Measurements from ENCODE around the gene MYBPC1. TPM values are rescaled to one million over a fixed set of nuclear protein-coding genes. Genes with fewer than 3 reads are reported as not detected.

The MYBPC1 gene
- total and polyA plus RNA-seq, 9 of the 15 experiments (the other 6 are each of a cell fraction or from before 2014, with no cell fraction given), result not detected

DNA sequence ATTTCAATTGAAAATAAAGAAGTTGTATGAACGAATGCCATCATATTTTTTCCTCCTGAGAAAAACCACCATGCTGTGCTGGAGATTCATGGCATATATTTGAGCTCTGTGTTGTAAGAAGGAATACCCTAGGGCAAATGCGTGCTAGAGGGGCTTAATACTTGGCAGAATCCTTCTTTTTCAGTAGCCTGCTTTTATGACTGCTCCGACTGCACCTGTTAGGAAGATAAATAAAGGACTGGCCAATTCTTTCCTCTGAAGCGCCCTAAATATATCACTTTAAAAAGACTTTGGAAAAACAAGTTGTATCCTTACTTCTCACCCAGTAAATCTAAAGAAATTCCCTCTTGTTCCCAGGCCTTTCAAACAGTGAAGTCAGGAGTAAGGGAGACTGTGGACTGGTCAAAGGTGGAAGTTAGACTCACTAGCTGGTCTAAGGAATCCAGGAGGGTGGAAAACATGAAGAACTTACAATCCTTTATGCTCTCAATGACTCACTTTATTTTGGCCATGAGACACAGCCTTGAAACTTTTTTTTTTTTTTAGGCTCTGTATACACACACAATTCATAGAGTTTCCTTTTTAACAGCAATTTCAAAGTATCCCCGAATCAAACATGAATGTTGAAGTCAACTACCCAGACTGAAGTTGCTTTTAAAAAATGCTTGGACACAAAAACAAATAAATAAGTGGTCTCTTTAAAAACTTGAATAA, 5.2 kb downstream of the MYBPC1 start:
- no TSS peak for BruUV-seq (replicated peaks)
- no peak overlapping the region for H2AFZ ChIP-seq (ENCODE audit: low read depth, low read length)
- 1% methylated on average over 5 of the region's 5 CpGs for WGBS (ENCODE audit: insufficient coverage, low coverage, missing lambda C conversion rate)
- ChIA-PET POLR2A (no interaction called here), CTCF (ENCODE audit: low intra/inter-chr PET ratio) (no interaction called here)
- in situ Hi-C loops (cut with MboI), result no loop called here
- no peak for ATAC-seq
- no peak overlapping the region for H3K27ac ChIP-seq (ENCODE audit: extremely low read depth, low read depth, low read length)
- TF ChIP-seq ZNF143 (CRISPR knock-in tag; IDR thresholded peaks at IDR 0.05), result no peak
- TF ChIP-seq PATZ1 (CRISPR knock-in tag; IDR thresholded peaks at IDR 0.05; ENCODE audit: borderline replicate concordance), result no peak
- TF ChIP-seq XRCC3 (IDR thresholded peaks at IDR 0.05), result no peak
- no peak for TF ChIP-seq NCOA4 (IDR thresholded peaks at IDR 0.05; ENCODE audit: partially characterized antibody)
- TF ChIP-seq PTRF (tag; IDR thresholded peaks at IDR 0.05), result no peak
- no peak for TF ChIP-seq ZSCAN29 (IDR thresholded peaks at IDR 0.05)
- no peak for TF ChIP-seq ZFP1 (CRISPR knock-in tag; IDR thresholded peaks at IDR 0.05)
- no peak for TF ChIP-seq MCM3 (IDR thresholded peaks at IDR 0.05)
- TF ChIP-seq NUFIP1 (IDR thresholded peaks at IDR 0.05; ENCODE audit: partially characterized antibody), result no peak
- no peak for TF ChIP-seq BMI1 (IDR thresholded peaks at IDR 0.05; ENCODE audit: low read length)
- no peak for TF ChIP-seq MTA3 (IDR thresholded peaks at IDR 0.05; ENCODE audit: borderline replicate concordance)
- no peak for FAIRE-seq
- H3K27me3 ChIP-seq (ENCODE audit: control insufficient read depth in 2 of 2, insufficient read depth in 2 of 2, low read length in 2 of 2), result no peaks in the 10 kb centered on the region; a peak in 1 of 5 replicates
- H3K9me1 ChIP-seq (ENCODE audit: control insufficient read depth, insufficient read depth, low read length), result no peaks in the 10 kb centered on the region
- no peaks in the 10 kb centered on the region for H3K36me3 ChIP-seq (ENCODE audit: control insufficient read depth, insufficient read depth, low read length)
- no peaks in the 10 kb centered on the region for H3K9me3 ChIP-seq (replicated peaks; ENCODE audit: control insufficient read depth, insufficient read depth, low read depth, low read length)
- H3K4me1 ChIP-seq (replicated peaks in 1 of 2; ENCODE audit: control insufficient read depth in 2 of 2, insufficient read depth in 2 of 2, low read length in 2 of 2), result no peaks in the 10 kb centered on the region
- no peak overlapping the region for H3K4me2 ChIP-seq (ENCODE audit: insufficient read depth, low read length)
- no peaks in the 10 kb centered on the region for H3K79me2 ChIP-seq (ENCODE audit: control insufficient read depth, insufficient read depth, low read length)
- no peak overlapping the region for H3K9ac ChIP-seq (ENCODE audit: insufficient read depth in 1 of 2, low read depth in 2 of 2, low read length in 2 of 2)
- intact Hi-C loops (cut with micrococcal nuclease), result no loop called here
- no peak for DNase-seq (ENCODE audit: extremely low read depth in 1 of 4, low spot score in 3 of 4)
- H4K20me1 ChIP-seq (replicated peaks; ENCODE audit: control insufficient read depth, insufficient read depth, low read length), result no peaks in the 10 kb centered on the region
- H3K4me3 ChIP-seq, result no peak overlapping the region

Measured in K562 (cell line).